LNCAP (cell line): ENCODE results near the gene OGFRL1.

Source experiments
- TF ChIP-seq, protein P1 (sequence below): fragments of 450-650 bp; IDR thresholded peaks from 2 replicates; pipeline ENCODE4 v1.5.1; 2017; ENCODE audit warnings: mild to moderate bottlenecking

Gene OGFRL1

DNA sequence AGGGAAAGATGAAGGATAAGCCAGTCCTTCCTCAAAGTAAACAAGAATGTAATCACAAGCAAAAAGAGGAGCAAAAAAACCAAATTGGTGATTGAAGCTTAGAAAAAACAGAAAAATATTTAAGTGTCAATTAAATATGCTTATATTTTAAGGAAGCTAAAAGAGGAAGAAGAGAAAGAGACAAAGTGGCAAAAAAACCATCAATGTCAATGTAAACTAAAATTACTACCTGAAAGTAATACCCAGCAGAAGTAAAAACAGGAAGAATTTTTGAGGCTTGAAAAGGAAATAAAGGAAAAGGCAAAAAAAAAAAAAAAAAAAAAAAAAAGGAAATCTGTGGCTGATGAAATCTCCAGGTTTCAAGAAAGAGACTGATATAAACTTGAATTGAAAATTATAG lies 36.2 kb upstream of the OGFRL1 start:
- TF ChIP-seq, protein P1, sequence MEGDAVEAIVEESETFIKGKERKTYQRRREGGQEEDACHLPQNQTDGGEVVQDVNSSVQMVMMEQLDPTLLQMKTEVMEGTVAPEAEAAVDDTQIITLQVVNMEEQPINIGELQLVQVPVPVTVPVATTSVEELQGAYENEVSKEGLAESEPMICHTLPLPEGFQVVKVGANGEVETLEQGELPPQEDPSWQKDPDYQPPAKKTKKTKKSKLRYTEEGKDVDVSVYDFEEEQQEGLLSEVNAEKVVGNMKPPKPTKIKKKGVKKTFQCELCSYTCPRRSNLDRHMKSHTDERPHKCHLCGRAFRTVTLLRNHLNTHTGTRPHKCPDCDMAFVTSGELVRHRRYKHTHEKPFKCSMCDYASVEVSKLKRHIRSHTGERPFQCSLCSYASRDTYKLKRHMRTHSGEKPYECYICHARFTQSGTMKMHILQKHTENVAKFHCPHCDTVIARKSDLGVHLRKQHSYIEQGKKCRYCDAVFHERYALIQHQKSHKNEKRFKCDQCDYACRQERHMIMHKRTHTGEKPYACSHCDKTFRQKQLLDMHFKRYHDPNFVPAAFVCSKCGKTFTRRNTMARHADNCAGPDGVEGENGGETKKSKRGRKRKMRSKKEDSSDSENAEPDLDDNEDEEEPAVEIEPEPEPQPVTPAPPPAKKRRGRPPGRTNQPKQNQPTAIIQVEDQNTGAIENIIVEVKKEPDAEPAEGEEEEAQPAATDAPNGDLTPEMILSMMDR, result no peak

DNA sequence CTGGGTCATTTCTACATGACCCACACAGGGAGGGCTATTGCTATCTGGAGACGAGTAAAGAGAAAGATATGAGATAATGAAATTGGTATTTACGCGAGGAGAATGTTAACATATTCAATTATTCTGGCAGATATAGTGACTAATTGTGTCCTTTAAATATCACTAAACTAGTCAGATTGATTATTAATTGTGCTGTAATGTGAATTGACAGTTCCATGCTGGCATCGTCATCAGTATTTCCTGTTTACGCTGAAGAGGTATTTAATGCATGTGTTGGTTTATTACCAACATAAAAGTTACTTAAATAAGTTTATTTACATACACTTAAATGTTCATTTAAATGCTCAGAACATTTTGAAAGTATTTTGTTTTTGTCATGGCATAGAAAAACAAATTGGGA lies 35.7 kb upstream of the OGFRL1 start:
- TF ChIP-seq, protein P1, result no peak

DNA sequence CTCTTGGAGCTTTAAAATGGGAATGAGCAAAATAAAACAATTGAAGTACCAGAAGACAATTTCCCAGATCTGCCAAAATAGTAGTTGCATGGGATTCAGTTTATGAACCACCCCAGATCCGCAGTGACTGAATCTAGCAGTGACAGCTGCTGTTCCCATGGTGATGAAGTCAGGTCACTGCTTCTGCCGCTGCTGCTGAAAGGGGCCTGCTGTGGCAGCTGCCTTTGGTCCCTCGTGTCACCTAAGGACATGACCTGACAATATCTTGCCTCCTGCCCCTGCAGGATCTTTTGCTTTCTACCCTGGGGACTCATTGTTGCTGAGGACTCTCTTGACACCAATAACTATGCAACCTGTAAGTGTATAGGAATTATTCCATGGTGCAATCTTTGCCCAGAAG lies 34.3 kb upstream of the OGFRL1 start:
- TF ChIP-seq, protein P1, result no peak

DNA sequence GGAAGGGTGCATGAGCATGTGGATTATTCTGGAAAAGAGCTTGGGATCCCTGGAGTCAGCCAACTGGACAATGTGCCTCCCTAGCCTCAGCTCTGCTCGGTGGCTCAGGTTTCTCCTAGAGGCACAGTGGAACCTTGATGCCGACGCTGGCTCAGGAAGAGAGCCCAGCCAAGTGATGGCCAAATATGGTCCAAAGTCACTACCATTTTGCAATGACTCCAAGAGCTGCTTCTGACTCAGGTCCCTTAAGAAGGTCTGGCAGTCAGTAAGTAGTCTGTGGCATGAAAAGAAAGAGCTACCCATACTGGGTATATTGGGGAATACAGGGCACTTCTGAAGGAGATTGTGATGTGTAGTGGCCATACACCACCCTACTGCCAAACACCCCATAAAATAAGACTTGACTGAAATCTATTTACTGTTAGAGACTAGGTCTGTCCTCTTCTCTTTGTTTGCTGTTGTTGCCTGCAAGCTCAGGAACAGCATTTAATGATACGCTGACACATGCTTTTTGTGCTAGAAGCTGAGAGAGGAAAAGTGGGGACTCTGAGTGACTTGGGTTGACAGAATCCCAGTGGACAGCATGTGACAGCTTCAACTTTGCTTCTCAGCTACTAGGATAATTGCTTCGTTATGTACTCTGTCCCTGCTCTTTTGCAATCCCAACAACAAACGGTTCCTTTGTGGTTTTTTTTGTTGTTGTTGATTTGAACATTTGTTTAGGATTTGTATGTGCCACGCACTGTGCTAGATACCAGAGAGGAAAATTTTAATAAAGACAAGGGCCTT lies 30.3 kb upstream of the OGFRL1 start:
- TF ChIP-seq, protein P1, result no peak

DNA sequence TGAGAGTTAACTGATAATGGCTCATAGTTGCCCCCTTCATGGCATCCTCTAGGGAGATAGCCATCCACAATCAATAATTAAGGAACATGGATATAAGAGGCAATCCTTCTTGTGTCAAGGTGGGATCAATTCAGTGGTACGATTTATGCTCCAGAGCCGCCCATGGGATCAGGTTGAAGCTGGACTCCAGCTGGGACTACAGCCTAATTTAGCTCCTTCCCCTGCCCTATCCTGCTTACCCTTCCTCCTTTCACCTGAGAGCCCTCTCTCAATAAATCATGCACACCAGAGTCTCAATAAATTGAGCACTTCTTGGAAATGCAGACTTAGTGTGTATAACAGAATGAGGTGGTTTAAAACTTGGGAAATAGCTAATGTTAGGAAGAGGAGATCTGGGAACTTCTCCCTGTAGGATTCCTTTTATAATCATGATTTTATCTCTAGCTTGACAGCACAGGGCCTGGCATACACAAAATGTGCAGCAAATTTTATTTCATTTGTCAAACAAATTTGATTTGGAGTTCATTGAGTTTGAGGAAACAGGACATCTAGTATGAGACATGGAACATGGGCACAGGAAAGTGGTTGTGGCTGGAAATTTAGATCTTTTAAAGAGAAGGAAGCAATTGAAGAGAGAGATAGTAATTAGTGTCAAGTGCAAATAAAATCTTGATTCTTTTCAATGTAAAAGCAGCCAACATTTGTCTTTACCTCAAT lies 28.6 kb upstream of the OGFRL1 start:
- TF ChIP-seq, protein P1, result no peak

DNA sequence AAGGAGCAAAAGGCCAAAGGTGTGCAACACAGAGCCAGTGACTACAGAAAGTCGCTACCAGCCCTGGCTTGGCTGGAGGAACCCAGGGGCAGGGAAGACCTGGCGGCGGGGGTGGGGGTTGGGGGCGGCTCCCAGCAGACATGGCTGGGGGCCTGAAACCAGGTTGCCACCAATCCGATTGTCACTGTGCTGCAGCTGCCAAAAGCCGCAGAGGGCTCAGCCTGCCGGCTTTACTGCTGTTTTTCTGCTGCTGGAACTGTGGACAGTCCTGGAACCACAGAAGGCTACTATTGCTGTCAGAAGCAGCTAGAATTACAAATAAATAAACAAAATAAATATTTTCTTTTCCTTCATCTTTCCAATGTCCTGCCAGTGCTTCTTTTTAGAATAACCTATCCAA lies 25.7 kb upstream of the OGFRL1 start:
- TF ChIP-seq, protein P1, result no peak

DNA sequence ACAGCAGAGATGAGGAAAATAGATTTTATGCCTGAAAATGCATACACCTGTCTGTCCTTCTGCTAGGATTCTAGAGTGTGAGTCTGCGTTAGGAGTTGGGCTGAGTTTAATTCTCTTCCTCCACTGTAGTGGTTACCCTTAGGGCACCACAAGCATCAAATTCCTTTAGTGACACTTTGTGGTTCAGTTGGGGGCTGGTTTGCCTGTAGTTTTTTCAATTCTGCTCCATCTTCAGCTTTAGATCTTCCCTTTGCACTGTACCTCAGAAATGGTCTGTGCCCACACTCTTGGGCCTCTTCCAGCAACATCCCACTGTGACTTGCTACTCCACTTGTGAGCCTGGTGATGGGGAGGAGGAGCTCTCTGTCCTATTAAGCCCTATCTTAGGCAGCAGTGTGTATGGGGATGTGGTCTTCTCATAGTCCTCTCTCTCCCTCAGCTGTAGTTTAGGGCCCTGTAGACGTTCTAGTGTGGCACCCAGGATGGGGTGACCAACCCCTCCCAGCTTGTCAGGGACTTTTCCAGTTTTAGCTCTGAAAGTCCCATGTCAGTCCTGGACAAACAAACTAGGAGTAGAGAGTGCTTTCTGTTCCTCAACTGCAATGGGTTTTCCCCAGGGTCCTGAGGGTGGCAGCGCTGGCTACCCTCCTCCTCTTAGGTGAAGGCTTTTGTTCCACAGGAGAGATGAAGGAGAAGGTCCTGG lies 19.7 kb upstream of the OGFRL1 start:
- TF ChIP-seq, protein P1, result no peak
